ENCODE results near the gene CXCL17. TPM values are rescaled to one million over a fixed set of nuclear protein-coding genes. Genes with fewer than 3 reads are reported as not detected.

Gene CXCL17
- total RNA-seq, 1 experiment from 2014 or later = 0.32 TPM

DNA sequence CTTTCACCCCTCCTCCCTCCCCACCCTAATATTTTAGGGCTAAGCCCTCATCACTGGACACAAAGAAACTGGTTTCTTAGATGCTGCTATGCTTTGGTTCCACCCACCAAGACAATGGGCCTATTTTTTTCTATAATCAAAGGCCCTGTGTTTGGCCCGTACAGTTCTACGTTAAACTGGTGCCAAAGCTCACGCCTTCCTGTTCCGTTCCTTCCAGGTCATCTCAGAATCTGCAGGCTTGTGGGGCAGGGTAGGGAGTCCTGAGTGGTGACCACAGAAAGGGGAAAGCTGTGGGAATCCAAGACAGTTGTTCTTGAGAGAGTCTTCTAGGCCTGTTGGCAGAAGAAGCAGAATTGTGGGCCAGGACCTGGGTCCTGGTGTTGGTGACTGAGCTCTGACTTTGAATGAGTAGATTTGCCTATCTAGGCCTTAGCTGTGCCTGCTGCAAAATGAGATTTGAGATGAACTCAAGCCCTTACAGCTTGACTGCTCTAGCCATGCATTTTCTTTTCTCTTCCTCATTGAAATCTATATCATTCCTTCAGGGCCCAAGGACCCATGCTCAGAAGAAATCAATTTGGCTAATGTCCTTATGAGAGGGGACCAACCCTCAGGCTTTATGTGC is 19.1 kb upstream of the CXCL17 start:
- Histone ChIP-seq H3K4me2 (ENCODE audit: low read length) (no peak overlapping the region), H4K20me1 (ENCODE audit: insufficient read depth) (no peaks in the 10 kb centered on the region), H3K9me3 (ENCODE audit: control insufficient read depth in 1 of 2, insufficient read depth in 1 of 2, low read depth in 1 of 2, low read length in 2 of 2) (no peaks in the 10 kb centered on the region), H3K27ac (ENCODE audit: low read depth, low read length) (no peak overlapping the region), H3K9me2 (ENCODE audit: insufficient read depth) (no peaks in the 10 kb centered on the region), H3K36me3 (ENCODE audit: control insufficient read depth in 1 of 2, insufficient read depth in 2 of 2, low read length in 2 of 2) (no peaks in the 10 kb centered on the region), H3K4me1 (ENCODE audit: control insufficient read depth in 1 of 2, insufficient read depth in 2 of 2, low read length in 2 of 2) (peaks cover 0 to 8% of the 10 kb centered on the region in 2 experiments; a peak in 1 of 4 replicates), H2AFZ (ENCODE audit: low read depth, low read length, poor library complexity, severe bottlenecking) (no peak overlapping the region), H3K27me3 (ENCODE audit: insufficient read depth, low read length) (no peaks in the 10 kb centered on the region), H3K9ac (ENCODE audit: low read length) (no peak overlapping the region), H3K4me3 (replicated peaks in 1 of 2; ENCODE audit: low read depth in 1 of 2, low read length in 2 of 2) (no peak overlapping the region), H3K79me2 (ENCODE audit: insufficient read depth, low read length) (no peaks in the 10 kb centered on the region)
- intact Hi-C loops (cut with micrococcal nuclease) = no loop called here
- DNase-seq (ENCODE audit: low read depth, low spot score) (no peak), ATAC-seq (no peak)
- BruUV-seq (replicated peaks) = no TSS peak
- ChIA-PET POLR2A (interaction anchor here (0.6 kb wide), 1 partner anchor 686 kb away, joined by 4 read pairs; no protein-coding TSS in a partner anchor), RAD21 (ENCODE audit: low non-redundant PET in 1 of 2, low total read pairs in 2 of 2, uncharacterized antibody in 2 of 2, unreplicated experiment in 2 of 2) (no interaction called here), CTCF (interaction anchor here (0.8 to 1.0 kb wide), 2 partner anchors 22 to 23 kb away, joined by 3 read pairs; no protein-coding TSS in a partner anchor)
- TF ChIP-seq, protein P1, sequence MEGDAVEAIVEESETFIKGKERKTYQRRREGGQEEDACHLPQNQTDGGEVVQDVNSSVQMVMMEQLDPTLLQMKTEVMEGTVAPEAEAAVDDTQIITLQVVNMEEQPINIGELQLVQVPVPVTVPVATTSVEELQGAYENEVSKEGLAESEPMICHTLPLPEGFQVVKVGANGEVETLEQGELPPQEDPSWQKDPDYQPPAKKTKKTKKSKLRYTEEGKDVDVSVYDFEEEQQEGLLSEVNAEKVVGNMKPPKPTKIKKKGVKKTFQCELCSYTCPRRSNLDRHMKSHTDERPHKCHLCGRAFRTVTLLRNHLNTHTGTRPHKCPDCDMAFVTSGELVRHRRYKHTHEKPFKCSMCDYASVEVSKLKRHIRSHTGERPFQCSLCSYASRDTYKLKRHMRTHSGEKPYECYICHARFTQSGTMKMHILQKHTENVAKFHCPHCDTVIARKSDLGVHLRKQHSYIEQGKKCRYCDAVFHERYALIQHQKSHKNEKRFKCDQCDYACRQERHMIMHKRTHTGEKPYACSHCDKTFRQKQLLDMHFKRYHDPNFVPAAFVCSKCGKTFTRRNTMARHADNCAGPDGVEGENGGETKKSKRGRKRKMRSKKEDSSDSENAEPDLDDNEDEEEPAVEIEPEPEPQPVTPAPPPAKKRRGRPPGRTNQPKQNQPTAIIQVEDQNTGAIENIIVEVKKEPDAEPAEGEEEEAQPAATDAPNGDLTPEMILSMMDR (IDR thresholded peaks at IDR 0.05 in 2 of 3, conservative IDR thresholded peaks at IDR 0.05 in 1 of 3; ENCODE audit: borderline replicate concordance in 1 of 3, insufficient read depth in 1 of 3, low read depth in 2 of 3, low read length in 2 of 3) = no peak
- TF ChIP-seq CBX3 (IDR thresholded peaks at IDR 0.05; ENCODE audit: low read depth) = no peak
- no peak for TF ChIP-seq ZNF274 (IDR thresholded peaks at IDR 0.05; ENCODE audit: low read depth, low read length)
- no peak for TF ChIP-seq POLR2AphosphoS5 (IDR thresholded peaks at IDR 0.05; ENCODE audit: low read depth, low read length)
- TF ChIP-seq ZFX (IDR thresholded peaks at IDR 0.05) = no peak
- TF ChIP-seq EZH2phosphoT487 (IDR thresholded peaks at IDR 0.05; ENCODE audit: borderline replicate concordance) = no peak
- TF ChIP-seq POLR2A (IDR thresholded peaks at IDR 0.05; ENCODE audit: borderline replicate concordance, extremely low read depth, insufficient read depth, insufficient read length) = no peak
- no peak for TF ChIP-seq FOSL1 (IDR thresholded peaks at IDR 0.05; ENCODE audit: low read depth)
- no peak for TF ChIP-seq JUND (IDR thresholded peaks at IDR 0.05)
- no peak for TF ChIP-seq ELF1 (IDR thresholded peaks at IDR 0.05; ENCODE audit: borderline replicate concordance, low read depth)
- TF ChIP-seq SP1 (IDR thresholded peaks at IDR 0.05; ENCODE audit: low read depth) = no peak
- no peak for TF ChIP-seq TCF7L2 (IDR thresholded peaks at IDR 0.05; ENCODE audit: borderline replicate concordance, extremely low read depth, insufficient read depth, insufficient read length)
- TF ChIP-seq, protein P2, sequence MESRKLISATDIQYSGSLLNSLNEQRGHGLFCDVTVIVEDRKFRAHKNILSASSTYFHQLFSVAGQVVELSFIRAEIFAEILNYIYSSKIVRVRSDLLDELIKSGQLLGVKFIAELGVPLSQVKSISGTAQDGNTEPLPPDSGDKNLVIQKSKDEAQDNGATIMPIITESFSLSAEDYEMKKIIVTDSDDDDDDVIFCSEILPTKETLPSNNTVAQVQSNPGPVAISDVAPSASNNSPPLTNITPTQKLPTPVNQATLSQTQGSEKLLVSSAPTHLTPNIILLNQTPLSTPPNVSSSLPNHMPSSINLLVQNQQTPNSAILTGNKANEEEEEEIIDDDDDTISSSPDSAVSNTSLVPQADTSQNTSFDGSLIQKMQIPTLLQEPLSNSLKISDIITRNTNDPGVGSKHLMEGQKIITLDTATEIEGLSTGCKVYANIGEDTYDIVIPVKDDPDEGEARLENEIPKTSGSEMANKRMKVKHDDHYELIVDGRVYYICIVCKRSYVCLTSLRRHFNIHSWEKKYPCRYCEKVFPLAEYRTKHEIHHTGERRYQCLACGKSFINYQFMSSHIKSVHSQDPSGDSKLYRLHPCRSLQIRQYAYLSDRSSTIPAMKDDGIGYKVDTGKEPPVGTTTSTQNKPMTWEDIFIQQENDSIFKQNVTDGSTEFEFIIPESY (IDR thresholded peaks at IDR 0.05; ENCODE audit: extremely low read depth, insufficient replicate concordance, low read length) = no peak
- TF ChIP-seq, protein P3, sequence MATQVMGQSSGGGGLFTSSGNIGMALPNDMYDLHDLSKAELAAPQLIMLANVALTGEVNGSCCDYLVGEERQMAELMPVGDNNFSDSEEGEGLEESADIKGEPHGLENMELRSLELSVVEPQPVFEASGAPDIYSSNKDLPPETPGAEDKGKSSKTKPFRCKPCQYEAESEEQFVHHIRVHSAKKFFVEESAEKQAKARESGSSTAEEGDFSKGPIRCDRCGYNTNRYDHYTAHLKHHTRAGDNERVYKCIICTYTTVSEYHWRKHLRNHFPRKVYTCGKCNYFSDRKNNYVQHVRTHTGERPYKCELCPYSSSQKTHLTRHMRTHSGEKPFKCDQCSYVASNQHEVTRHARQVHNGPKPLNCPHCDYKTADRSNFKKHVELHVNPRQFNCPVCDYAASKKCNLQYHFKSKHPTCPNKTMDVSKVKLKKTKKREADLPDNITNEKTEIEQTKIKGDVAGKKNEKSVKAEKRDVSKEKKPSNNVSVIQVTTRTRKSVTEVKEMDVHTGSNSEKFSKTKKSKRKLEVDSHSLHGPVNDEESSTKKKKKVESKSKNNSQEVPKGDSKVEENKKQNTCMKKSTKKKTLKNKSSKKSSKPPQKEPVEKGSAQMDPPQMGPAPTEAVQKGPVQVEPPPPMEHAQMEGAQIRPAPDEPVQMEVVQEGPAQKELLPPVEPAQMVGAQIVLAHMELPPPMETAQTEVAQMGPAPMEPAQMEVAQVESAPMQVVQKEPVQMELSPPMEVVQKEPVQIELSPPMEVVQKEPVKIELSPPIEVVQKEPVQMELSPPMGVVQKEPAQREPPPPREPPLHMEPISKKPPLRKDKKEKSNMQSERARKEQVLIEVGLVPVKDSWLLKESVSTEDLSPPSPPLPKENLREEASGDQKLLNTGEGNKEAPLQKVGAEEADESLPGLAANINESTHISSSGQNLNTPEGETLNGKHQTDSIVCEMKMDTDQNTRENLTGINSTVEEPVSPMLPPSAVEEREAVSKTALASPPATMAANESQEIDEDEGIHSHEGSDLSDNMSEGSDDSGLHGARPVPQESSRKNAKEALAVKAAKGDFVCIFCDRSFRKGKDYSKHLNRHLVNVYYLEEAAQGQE (IDR thresholded peaks at IDR 0.05; ENCODE audit: low read depth) = no peak
- TF ChIP-seq, protein P4, sequence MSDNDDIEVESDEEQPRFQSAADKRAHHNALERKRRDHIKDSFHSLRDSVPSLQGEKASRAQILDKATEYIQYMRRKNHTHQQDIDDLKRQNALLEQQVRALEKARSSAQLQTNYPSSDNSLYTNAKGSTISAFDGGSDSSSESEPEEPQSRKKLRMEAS (IDR thresholded peaks at IDR 0.05) = no peak
- TF ChIP-seq, protein P5, sequence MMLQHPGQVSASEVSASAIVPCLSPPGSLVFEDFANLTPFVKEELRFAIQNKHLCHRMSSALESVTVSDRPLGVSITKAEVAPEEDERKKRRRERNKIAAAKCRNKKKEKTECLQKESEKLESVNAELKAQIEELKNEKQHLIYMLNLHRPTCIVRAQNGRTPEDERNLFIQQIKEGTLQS (IDR thresholded peaks at IDR 0.05) = no peak
- TF ChIP-seq SIN3A (IDR thresholded peaks at IDR 0.05; ENCODE audit: low read depth) = no peak
- TF ChIP-seq SRF (IDR thresholded peaks at IDR 0.05; ENCODE audit: low read depth) = no peak
- TF ChIP-seq EGR1 (IDR thresholded peaks at IDR 0.05; ENCODE audit: low read depth) = no peak
- no peak for TF ChIP-seq YY1 (IDR thresholded peaks at IDR 0.05; ENCODE audit: extremely low read depth, insufficient replicate concordance, low read depth, low read length)

All from HCT116 (cell line).